NCI-H1694 (cell line): ENCODE results near the gene CENPP.
"Not testable (repeated sequence)": the region's sequence is repeated elsewhere in the genome, so short reads cannot be mapped to it uniquely, and the experiment has no call there.

Experiments used
- DNase-seq: peaks from one replicate; lab custom pipeline; 2025; lab: John Stamatoyannopoulos, UW

CENPP gene

DNA sequence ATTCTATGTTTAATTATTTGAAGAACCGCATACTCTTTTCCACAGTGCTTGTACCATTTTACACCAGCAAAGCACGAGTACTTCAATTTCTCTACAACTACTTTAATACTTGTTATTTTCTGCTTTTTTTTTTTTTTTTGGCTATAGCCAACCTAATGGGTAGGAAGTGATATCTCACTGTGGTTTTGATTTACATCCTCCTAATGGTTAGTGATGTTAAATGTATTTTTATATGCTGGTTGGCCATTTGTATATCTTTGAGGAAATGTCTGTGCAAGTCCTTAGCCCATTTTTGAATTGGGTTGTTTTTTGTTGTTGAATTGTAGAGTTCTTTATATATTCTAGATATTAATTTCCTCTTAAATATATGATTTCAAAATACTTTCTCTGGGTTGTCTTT is 56.0 kb downstream of the CENPP start:
- DNase-seq = no peak

DNA sequence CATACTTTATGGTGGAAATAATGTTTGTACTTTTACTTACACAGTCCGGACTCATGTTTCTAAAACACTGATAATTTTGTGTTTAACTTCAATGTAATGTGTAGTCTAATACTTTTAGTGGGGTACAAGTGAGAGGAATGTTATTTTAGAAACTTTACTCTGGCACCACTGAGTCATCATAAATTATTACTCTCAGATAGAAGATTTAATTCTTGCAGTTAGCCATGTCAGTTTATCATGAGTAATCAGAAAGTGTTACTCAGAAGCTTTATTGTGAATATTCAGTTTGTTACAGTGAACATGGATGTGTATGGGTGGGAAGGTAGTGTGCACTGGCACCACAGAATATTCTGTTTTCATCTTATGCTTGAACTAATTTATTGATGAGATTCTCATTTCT is 58.6 kb downstream of the CENPP start:
- no peak for DNase-seq

DNA sequence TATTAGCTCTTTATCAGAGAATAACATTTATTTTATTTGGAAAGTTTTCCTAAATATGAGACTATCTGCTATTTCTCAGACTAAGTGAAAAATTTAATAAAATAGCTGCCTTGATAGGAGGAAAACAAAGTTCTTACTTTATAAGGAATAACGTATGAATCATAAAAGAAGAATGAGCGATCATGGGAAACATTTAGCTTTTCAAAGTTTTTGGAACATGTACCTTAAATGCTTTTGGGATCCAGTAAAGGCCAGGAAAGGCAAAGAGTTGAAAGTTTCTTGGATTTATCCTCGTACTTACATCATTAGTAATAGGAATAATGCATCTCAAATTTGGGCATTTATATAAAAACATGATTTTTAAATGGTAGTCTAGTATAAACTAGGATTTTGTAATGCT is 59.2 kb downstream of the CENPP start:
- no peak for DNase-seq

DNA sequence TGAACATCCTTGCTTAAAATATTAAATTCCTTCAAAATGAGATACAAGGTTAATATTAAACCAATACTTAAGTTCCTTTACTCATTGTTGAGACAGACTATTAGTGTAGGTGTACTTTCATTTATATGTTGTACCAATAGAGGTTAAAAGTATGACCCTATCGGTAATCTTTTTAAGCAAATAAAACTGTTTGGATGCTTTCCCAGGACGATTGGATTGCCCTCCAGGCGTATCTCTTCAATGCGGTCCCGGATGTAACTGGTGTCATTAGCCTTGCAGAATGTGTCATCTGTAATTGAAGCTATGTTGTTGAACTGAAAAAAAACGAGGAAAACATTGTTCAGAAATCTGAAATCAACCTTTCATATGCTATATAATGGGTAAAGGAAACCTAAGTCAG is 59.7 kb downstream of the CENPP start:
- no peak for DNase-seq

DNA sequence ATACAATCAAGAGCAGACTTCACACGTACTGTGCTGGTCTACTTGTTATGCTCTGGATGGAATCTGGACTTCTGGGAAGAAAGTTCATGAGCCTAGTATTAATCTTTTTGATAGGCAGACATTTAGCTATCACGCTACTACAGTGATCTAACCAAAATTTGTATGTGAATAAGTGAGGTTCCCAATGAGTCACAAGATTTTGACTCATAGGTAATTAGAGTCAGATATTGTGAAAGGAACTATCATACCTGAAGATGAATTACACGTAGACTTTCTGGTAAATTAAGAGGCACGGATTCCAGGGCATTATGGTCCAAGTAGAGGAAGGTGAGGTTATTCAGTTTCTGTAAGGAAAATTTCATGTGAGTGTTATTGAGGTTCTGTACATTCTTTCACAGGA is 60.2 kb downstream of the CENPP start:
- no peak for DNase-seq

DNA sequence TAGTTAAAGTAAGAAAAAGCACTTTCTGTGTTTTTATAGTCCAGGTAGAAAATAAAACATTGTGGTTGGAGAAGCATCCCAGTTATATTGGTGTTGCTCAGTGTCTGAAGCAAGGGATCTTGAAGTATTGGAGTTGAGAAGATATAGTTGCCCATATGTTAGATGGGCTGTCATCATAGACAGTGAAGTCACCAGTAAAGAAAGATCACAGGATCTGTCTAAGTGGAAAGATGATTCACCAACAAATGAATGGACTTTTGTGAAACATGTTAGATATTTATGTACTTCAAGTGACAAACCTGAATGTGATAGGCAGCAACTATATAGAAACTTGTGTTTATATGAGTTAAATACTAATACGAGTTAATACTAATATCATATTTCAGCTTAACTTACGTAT is 66.9 kb downstream of the CENPP start:
- DNase-seq = no peak

DNA sequence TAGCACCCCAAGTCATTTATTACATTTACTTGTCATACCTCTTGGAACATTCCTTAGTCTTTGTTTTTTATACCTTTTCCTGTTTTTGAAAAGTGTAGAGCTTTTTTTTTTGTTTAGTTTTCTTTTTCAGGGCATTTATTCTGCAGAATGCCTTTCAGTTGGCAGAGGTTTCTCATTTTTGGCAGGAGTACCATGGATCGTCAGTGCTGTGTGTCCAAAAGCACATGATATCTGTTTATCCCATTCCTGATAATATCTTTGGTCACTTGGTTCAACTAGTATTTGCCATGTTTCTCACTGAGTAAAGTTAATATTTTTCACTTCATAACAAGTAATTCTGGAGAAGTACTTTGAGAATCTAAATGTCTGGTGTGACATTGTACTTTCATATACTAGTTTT is 67.9 kb downstream of the CENPP start:
- no peak for DNase-seq

DNA sequence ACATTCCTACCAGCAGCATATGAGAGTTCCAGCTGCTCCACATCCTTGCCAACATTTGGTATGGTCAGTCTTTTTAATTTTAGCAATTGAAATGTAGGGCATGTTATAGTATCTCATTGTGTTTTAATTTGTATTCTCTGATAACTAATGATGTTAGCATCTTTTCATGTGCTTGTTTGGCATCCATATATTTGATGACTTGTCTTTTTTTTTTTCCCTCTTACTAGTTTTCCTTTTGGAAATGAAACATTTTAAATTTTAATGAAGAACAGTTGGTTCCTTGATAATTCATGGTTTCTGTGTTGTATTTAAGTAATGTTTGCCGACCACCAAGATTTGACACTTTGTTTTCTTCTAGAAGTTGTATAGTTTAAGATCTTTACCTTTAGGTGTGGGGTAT is 69.9 kb downstream of the CENPP start:
- no peak for DNase-seq

DNA sequence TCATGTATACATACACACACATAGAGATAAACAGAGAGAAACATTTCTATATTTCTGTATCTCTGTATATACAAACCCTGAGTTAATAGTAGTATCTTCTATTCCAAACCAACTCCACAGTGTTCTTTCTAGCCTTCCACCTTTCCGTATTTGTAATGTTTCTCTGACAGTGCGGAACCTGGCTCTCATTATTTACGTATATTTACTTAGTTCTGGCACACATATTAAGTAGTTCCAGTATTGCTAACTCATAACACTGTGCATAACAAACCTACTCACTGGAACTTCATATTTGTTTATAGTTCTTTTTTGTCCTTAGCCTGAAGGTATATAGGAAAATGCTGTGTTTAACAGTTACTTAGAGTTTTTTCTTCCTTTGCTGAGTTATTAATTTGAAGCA is 72.1 kb downstream of the CENPP start:
- no peak for DNase-seq

DNA sequence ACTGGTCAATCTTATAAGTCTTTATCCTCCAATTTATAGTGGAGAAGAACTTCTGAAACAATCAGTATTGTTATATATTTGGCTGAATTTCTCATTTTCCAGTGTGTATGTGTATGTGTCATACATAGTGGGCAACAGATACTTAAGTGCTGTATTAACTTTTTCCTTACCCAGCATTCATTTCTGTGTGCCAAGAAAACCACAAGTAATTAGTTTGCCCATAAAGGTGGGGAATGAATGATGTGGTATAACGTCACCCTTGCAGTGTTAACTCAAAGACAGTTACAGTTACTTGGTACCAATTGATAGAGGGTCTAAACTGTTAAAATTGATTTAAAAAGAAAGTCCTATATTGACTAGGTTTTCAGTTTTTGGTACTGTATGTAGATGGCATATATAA is 76.6 kb downstream of the CENPP start:
- no peak for DNase-seq

DNA sequence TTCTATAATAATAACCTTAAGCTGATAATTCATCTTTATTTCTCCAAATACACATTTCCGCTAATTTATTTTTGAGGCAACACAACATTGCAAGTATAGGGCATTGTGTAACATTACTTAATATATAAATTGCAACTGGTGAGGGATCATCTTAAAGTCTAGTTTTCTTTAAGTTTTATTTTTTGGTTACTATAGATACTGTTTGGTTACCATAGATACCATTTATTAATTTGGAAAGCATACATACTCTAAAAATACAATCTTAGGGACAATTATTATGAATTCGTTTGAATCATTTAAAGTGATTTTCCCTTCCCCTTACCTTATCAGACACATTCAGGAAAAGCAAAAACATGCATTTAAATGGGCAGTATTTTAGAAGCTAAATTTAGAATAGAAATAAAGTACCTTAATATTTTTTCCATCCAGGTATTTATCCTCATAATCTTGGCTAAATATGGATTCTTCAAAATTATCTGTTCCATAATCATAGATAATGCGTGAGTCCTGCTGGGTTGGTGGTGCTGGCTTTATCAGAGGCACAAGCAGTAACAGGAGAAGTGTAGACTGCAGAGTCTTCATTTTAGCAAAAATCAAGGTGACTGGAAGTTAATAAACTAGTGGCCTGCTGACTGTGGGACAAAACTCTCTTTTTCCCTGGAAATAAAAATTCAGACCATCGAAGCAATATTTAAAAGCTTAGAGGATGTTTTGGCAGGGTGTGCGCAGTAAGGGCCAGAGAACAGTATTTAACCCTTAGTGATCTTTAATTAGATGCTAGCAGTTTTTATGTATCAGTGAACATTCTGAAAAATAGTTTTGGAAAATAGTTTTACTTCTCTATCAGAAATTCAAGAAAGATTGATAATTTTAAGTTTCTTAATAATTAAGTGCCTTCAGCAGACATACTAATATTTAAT is 77.3 kb downstream of the CENPP start:
- DNase-seq = no peak

DNA sequence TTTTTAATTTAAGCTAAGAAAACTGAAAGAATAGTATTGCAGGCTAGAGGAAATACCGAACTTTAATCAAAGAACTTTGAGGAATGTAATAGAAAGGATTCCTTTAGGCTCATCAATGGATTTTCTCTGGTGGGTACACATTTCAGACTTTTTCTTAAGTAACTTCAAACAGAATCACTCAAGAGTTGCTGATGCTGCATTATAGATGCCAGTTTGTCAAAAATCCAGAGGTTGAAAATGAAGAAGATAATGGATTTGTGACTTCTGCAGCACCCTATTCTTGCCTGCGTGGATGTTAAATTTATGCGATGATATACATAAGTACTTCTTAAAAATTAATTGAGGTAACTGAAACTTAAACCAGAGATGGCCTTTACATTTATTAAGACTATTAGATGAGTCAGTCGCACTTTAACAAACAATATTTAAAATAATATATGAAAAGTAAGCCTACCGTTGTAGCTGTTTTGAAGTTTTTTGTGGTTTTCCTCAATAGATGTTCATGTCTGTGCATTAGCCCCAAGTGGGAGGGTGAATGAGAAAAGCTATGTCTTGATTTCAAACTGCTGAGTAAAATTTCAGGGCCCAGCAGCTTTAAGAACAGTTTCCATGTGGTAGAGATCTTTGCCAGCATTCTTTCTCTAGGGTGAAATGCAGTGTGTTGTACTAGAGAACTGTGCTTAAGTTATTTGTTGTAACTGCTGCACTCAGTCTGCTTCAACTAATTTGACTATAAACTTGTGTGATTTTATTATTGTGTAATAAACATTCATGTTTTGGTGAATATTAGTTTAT is 78.5 kb downstream of the CENPP start, which contains the start of gene OGN:
Gene OGN (minus strand): TSS at position 537 of the 795 bp plus-strand sequence. CDS start 1,171 bp downstream, outside the sequence.
- DNase-seq = no peak

DNA sequence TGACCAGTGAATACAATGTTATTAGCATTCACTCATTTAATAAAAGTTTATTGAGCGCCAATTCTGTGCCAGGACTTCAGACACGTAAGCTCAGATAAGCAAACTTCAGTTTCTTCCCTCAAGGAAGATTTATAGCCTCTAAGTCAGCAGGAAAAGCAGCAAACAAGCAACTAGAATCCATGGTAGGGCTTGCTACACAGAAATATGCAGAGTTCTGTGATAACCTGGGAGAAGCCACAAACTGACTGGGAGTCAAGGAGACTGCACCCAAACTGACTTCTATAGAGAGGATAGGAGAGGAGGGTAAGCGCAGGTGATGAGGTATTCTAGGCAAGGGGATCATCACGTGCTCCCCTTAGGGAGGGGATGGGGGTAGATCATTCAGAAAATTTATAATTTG is 80.1 kb downstream of the CENPP start:
- DNase-seq = no peak

DNA sequence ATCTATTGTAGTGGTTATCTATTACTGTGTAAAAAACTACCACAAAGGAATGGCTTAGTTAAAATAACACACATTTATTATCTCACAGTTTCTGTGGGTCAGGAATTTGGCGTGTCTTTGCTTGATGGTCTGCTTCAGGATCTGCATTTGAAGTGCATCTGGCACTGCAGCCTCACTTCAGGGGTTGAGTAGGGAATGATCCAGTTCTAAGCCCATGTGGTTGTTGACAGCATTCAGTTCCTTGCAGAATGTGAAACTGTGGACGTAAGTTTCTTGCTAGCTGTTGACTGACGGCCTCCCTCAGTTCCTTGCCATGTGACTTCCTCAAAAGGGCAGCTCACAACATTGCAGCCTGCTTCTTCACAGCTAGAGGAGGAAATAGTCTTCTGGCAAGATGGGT is 80.7 kb downstream of the CENPP start:
- DNase-seq = no peak

DNA sequence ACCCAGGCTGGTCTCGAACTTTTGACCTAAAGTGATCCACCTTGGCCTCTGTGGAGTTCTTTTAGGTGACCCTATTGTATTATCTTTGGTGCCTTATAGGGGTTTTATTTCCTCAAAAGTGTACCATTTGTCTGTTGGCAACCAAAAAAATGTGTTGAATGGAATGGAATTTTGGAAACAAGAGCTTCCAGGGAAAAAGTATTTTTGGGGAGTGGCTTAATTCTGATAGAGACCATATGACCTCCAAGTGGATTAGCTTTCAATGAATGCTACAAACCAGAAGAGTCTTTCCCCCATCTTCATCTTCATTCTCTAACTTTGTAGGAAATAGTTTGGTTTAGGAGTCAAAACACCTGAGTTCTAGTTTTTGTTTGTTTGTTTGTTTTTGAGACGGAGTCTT is 82.1 kb downstream of the CENPP start:
- DNase-seq = no peak

DNA sequence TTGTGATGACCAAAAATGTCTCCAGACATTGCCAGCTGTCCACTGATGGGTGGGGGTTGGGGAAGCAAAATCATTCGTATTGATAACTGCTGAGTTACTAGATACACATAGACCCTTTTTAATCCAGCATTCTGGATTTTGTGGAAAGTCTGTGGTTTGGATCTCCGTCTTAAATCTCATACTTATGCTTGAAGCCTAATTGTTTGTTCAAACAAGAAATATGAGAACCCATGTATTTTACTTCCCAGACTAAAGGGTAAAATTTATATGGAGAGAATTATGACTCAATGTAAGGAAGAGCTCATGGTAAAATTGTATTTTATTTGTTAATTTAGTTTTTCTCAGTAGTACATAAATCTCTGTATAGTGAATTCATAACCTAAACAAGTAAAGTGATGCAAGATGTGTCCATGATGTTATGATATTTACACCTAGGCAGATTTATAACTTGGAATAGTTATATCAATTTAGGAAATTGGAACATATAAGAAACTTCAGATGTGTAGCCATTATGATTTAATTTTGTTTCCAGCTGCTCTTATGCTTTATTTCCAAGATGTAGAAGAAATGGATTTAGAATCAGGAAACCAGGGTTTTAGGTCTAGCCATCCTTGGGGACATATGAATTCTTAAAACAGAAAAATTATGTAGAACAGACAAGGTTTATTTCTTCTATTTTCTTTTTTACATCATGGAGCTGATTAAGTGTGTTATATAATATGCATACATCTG is 83.2 kb downstream of the CENPP start:
- DNase-seq = no peak

DNA sequence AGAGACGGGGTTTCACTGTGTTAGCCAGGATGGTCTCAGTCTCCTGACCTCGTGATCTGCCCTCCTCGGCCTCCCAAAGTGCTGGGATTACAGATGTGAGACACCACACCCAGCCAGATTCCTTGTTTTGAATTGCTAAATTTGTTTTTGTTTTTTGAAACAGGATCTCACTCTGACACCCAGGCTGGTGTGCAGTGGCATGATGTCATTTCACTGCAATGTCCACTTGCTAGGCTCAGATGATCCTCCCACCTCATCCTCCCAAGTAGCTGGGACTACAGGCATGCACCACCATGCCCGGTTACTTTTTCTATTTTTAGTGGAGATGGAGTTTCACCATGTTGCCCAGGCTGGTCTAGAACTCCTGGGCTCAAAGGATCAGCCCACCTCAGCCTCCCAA is 85.4 kb downstream of the CENPP start:
- DNase-seq = not testable (repeated sequence)

DNA sequence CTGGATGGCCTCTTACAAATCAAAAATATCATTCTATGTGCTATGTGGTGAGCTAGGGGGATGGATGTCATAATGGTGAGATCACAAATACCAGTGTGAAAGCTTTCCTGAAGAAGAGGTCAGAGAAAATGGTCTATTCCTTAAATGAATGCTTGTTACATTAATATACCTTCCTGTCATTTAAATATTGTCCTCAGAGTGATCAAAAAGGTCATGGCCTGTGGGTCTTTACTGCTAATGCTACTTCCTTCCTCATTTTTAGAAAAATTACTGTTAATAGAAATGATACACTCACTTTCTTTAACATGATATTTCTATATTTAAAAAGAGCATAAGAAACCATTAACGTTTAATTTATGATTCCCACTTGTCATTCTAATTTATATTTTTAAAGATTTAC is 88.8 kb downstream of the CENPP start:
- DNase-seq = no peak

DNA sequence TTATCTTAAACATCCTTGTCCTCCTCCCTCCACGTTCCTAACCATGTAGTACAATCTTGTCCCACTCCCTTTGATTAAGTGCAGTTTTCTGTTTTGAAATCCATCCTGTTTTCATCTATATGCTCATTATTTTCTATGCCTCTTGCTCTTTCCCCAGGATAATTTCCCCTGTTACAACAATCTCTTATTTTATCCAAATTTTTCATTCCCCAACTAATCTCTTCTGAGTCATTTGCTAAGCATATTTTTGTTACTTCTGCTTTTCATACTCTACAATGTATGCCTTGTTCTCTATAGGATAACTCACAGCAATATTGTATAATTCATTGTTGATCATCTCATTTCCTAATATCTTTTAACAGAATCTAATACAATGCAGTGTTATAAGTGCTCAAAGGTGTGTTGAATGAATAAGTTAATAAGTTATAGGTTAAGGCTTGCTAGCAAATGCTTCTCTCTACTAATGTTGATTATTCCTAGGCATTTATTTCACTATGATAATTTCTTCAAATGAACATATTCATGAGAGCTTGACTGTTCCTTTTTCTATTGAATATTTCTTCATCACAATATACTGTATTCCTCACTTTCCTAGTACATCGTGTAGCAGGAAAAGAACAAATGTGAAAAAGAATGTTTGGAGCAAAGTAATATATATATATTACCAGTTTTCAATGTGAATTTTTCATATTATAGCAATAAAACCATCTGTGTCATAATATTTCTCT is 97.0 kb downstream of the CENPP start:
- no peak for DNase-seq

DNA sequence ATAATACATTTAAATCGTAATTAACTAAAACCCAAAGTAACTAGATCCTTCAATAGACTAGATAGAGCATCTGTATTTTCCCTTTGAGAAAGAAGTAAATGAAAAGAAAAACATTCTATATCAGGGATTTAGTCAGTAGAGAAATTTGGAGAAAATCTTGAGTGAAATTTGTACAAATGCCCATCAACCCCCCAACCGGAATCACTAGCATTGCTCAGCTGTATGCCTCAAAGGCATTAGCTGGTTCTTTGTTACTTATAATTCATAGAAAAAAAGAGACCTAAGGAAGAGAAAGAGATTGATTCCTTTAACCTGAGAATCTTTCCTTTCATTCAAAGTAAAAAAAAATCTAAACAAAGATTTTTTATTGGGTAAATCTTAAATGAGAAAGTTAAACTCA is 97.9 kb downstream of the CENPP start:
- no peak for DNase-seq

DNA sequence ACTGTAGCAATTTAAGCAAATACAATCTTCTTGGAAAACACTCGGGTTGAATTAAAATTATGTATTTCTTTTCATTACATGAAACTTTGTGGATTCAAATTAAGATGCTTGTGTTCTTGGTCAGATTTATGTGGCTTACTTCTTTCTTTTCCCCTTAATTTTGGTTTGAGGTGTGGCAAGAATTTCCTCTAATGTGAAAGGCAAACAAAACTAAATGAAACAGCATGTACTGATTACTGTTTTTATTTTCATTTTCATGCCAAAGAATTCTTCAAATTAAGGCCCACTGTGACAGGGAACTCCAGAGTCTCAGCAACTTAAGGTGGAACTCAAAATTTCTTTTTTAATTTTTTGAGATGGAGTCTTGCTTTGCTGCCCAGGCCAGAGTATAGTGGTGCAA is 98.6 kb downstream of the CENPP start, which contains the start of gene OMD:
Gene OMD (minus strand): TSS at position 132 of the 400 bp plus-strand sequence. CDS start 6,913 bp downstream, outside the sequence.
- DNase-seq = no peak

DNA sequence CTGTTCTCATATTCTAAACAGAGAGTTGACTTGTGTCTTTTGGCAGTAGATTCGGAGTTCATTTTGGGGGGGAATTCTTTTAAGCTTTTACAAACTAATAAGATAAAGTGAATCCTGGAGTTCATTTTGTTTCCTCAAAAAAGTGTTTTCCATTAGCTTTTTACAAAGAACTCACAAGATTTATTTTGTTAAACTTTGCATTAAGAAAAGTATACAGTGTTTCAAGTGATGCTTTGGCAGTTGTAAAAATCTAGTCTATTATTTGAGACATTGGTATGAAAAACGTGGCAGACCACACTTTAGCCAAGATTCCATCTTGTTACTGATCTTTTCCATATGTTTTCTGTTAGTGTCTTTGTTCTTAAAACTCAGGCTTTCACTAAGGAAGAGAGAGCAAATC is 99.7 kb downstream of the CENPP start:
- no peak for DNase-seq
